RKO (cell line): Measurements from ENCODE around the gene C1orf35.
"Not testable (repeated sequence)": the region's sequence is repeated elsewhere in the genome, so short reads cannot be mapped to it uniquely, and the experiment has no call there.

ENCODE experiments used
- DNase-seq: peaks from one replicate; pipeline ENCODE4 v3.0.0-alpha.2; 2016; ENCODE audit warnings: low spot score

C1orf35 gene

GRCh38 chr1:228142155-228142691, 39.1 kb upstream of the C1orf35 start:
- DNase-seq, result no peak

GRCh38 chr1:228141226-228142044, 38.3 kb upstream of the C1orf35 start:
- peak; percentile 53 for DNase-seq

- DNase-seq, result no peak
Observed at GRCh38 chr1:228140724-228141225, 37.6 kb upstream of the C1orf35 start.

DNA sequence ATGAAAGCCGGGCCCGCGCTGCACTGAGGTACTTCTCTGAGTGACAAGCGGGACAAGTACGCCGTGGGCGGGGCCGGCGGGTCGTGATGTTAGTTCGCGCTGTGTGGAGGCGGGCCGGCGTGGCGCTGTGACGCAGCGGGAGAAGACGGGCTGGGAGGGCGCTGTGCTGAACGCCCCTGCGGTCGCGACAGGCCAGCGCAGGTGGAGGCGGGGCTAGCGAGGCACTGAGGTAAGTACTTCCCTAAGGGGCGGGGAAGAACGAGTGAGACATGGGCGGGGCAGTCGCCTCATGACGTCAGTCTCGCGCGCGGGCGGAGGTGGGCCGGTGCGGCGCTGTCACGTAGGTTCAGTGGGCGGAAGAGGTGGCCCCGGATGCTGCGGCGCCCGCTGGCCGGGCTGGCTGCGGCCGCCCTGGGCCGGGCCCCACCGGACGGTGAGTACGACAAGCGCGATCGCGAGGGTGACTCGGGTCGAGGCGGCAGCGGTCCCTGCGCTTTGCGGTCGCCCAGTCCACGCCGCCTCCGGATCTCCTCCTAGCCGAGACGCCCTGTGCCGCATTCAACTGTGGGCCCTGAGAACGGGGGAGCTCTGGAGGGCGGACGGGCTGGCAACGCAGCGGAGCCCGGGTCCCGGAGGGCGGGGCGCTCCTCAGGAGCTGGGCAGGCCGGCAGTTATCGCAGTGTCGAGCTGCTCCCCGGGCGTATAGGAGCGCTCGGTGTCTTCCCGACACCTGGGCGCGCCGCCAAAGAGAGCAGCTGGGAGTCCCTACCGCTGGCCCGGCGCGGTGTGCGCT, 37.0 kb upstream of the C1orf35 start, which contains the start of gene GUK1:
Gene GUK1 (plus strand): TSS at position 349 of the 793 bp plus-strand sequence. CDS start 24 bp downstream, at position 373.
- DNase-seq, result peak; percentile 99

DNA sequence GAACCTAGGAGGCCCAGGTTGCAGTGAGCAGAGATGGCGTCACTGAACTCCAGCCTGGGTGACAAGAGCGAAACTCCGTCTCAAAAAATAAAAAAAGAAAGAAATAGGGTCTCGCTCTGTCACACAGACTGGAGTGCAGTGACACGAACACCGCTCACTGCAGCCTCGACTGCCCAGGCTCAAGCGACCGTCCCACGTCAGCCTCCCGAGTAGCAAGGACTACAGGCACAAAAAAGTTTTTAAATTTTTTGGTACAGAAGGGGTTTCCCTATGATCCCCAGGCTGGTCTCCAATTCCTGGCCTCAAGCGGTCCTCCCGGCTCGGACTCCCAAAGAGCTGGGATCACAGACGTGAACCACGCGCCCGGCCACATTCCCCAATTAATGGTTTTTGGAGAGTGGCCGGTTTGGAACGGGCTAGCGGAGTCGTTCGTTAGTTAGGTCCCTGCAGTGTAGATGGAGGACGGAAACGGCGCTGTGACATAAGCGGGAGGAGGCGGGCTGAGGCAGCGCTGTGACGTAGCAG, 36.3 kb upstream of the C1orf35 start:
- no peak for DNase-seq

- DNase-seq, result no peak
Observed at GRCh38 chr1:228136901-228137300, 33.8 kb upstream of the C1orf35 start.

DNA sequence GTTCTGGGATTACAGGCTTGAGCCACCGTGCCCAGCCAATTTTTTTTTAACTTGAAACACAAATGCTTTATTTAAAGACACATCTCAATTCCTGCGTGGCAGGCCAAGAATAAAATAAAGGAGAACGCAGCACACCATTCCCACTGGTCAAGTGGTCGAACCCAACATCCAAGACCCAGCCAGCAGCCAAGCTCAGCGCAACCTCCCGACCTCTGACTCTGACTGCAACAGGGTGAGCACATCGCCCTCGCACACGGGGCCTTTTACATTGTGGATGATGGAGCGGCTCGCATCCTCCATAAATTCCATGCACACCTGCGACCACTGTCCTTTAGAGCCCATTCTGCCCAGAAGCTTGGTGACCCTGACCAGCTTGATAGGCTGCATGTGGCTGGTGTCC, 31.5 kb upstream of the C1orf35 start:
- DNase-seq, result no peak

DNA sequence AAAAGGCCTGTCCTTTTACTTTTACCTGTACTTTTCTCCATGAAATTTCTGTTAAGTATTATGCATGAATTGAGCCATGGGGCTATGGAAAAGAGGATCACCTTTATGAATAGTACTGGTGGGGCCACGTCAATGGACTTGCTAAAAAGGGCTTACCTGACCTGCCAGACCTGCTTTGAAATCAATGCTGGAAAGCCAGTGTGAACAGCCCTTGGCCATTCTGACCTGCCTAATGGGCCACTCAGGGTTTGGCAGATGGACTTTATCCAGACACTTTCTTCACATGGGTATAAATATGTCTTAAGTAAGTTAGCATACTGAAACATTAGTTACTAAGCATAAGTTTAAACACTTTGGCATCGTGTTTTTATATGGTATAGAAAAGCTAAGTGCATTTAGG, 28.6 kb upstream of the C1orf35 start:
- DNase-seq, result no peak

- no peak for DNase-seq
Observed at GRCh38 chr1:228125185-228125584, 22.1 kb upstream of the C1orf35 start.

GRCh38 chr1:228123505-228123904, 20.4 kb upstream of the C1orf35 start:
- no peak for DNase-seq

GRCh38 chr1:228122921-228123441, 19.9 kb upstream of the C1orf35 start:
- no peak for DNase-seq

DNA sequence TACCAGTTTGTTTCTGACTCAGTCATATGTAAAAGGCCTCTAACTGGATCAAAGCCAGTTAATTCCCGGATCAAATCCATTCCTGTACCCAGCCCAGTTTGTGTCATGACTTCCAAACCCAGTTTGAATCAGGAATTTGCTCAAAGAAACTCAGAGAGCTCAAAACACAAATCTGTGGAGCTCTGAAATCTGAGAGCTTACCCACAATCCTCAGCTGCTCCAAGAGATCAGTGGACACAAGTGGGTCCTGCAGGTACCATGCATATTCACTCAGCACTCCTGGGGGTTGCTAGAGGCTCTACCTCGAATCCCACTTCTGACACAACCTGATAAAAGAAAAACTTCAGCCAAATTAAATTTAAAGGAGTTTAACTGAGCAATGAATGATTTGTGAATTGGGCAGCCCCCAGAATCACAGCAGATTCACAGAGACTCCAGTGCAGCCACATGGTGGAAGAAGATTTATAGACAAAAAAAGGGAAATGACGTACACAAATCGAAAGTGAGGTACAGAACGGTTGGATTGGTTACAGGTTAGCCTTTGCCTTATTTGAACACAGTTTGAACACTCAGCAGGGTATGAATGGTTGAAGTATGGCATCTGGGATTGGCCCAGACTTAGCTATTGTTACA, 17.8 kb upstream of the C1orf35 start:
- no peak for DNase-seq

GRCh38 chr1:228120351-228120750, 17.2 kb upstream of the C1orf35 start:
- no peak for DNase-seq

GRCh38 chr1:228118040-228118439, 14.9 kb upstream of the C1orf35 start:
- no peak for DNase-seq

GRCh38 chr1:228117335-228117734, 14.2 kb upstream of the C1orf35 start:
- no peak for DNase-seq

- DNase-seq, result no peak
Observed at GRCh38 chr1:228114827-228115226, 11.7 kb upstream of the C1orf35 start.

DNA sequence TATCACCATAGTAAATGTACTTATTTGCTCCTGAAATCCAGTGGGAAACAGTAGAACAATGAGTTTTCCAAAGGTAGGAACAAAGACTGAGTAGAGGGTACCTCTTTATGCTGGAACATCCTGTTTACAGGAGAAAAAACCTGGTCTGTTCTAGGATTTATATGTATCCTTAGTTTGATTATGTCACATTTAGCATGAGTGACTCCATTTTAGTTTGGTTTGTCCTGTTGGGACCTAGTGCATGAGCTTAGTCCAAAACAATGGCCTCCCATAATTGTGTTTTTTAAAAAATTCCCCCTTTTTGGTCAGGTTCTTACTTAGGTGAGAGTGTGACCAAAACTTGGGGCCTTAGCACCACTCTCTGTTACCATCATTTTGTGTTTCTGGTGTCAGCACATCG, 9.5 kb upstream of the C1orf35 start:
- DNase-seq, result no peak

DNA sequence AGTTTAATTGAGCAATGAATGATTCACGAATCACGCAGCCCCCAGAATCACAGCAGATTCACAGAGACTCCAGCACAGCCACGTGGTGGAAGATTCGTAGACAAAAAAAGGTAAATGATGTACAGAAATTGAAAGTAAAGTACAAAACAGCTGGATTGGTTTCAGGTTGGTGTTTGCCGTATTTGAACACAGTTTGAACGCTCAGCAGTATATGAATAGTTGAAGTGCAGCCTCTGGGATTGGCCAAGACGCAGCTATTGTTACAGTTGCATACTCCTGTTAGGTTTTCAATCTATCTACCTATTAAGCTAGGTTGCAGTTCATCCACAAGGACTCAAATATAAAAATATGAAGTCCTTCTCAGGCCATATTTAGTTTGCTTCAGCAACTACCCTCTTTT, 9.0 kb upstream of the C1orf35 start:
- no peak for DNase-seq

DNA sequence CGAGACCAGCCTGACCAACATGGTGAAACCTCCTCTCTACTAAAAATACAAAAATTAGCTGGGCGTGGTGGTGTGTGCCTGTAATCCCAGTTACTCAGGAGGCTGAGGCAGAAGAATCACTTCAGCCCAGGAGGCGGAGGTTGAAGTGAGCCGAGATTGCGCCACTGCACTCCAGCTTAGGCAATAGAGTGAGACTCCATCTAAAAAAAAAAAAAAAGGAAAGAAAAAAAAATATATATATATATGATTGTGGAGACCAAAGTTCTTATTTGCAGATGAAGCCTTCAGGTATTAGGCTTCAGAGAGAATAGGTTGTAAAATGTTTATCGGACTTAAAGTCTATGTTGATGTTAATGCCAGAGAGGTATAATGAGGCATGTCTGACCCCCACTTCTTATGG, 8.2 kb upstream of the C1orf35 start:
- DNase-seq, result not testable (repeated sequence)

- DNase-seq, result no peak
Observed at GRCh38 chr1:228110556-228110955, 7.4 kb upstream of the C1orf35 start.

DNA sequence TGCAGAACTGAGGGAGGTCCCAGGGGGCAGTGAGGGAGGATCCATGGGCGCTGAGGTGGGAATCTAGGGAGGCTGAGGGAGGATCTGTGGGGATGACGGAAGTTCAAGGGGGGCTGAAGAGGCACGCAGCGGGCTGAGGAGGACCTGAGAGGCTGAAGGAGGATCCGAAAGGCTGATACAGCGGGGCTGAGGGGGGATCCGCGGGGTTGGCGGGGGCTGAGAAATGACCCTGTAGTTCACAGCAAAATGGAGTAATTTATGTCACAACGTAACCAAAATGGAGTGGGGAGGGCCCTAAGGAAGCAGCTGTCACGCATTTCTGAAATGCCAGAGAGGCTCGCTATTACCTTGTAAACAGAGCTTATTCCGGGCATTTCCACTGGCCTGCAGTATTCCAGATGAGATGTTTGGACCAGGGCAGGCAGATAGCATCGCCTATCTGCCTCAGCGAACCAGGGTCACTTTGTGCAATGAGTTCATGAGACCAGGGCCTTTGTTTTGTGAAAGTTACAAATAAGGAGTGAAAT, 6.9 kb upstream of the C1orf35 start:
- no peak for DNase-seq
